Caco-2 (cell line): ENCODE measurements around the gene COQ9. TPM values are rescaled to one million over a fixed set of nuclear protein-coding genes. Genes with fewer than 3 reads are reported as not detected.

Source experiments
- BruUV-seq: library from RNA; stranded (reverse); fragments of 400-500 nt; replicated peaks from 2 replicates; lab custom pipeline; 2021; lab: Mats Ljungman, UMichigan
- CTCF ChIA-PET: fragments of 300-600 bp; sonication (Branson Sonifier 250); formaldehyde crosslinking; loops from one replicate; lab custom pipeline; 2022; ENCODE audit warnings: antibody characterized with exemption; lab: Charles Lee
- POLR2A ChIA-PET: fragments of 300-600 bp; sonication (Branson Sonifier 250); formaldehyde crosslinking; loops from one replicate; lab custom pipeline; 2022; ENCODE audit warnings: antibody characterized with exemption; lab: Charles Lee
- DNase-seq, 2 experiments: peaks; one replicate each; pipeline versions ENCODE4 v3.0.0 to v3.0.0-alpha.2; 2020 to 2022
- H3K27me3 ChIP-seq: replicated peaks from 2 replicates; pipeline ENCODE4 v1.6.0; 2011; ENCODE audit warnings: low read length; ENCODE audit not compliant: control insufficient read depth, insufficient read depth
- H3K36me3 ChIP-seq: 2 replicates; pipeline ENCODE4 v1.5.1; 2011; ENCODE audit warnings: low read length; ENCODE audit not compliant: control insufficient read depth, insufficient read depth
- H3K4me1 ChIP-seq: fragments of 250-450 bp; sonication (Bioruptor Pico); 2 replicates; pipeline ENCODE4 v1.5.1; 2020; ENCODE audit warnings: mild to moderate bottlenecking
- H3K4me3 ChIP-seq: 2 replicates; pipeline ENCODE4 v1.5.1; 2011; ENCODE audit warnings: low read depth, mild to moderate bottlenecking, control low read depth, low read length
- H3K9me3 ChIP-seq: fragments of 250-450 bp; sonication (Bioruptor Pico); 2 replicates; pipeline ENCODE4 v1.5.1; 2020; ENCODE audit warnings: mild to moderate bottlenecking, moderate library complexity
- H3K27ac Mint-ChIP-seq: one replicate; pipeline ENCODE4 v1.8.0; 2022; ENCODE audit warnings: mixed read lengths; ENCODE audit not compliant: unreplicated experiment
- H3K27me3 Mint-ChIP-seq: one replicate; pipeline ENCODE4 v1.8.0; 2022; ENCODE audit warnings: mixed read lengths; ENCODE audit not compliant: insufficient read depth, unreplicated experiment
- H3K36me3 Mint-ChIP-seq: one replicate; pipeline ENCODE4 v1.8.0; 2022; ENCODE audit warnings: mild to moderate bottlenecking, mixed read lengths; ENCODE audit not compliant: insufficient read depth, unreplicated experiment
- H3K4me1 Mint-ChIP-seq: one replicate; pipeline ENCODE4 v1.8.0; 2022; ENCODE audit warnings: low read depth, mixed read lengths; ENCODE audit not compliant: unreplicated experiment
- H3K4me3 Mint-ChIP-seq: one replicate; pipeline ENCODE4 v1.8.0; 2022; ENCODE audit warnings: mild to moderate bottlenecking, moderate library complexity, mixed read lengths; ENCODE audit not compliant: unreplicated experiment
- H3K9me3 Mint-ChIP-seq: one replicate; pipeline ENCODE4 v1.8.0; 2022; ENCODE audit warnings: mixed read lengths; ENCODE audit not compliant: unreplicated experiment
- intact Hi-C: fragments of 100-400 bp; cut with micrococcal nuclease; formaldehyde crosslinking; loops from one replicate; pipeline ENCODE4 v1.10.0; 2022; ENCODE audit not compliant: unreplicated experiment
- total RNA-seq: library from RNA; stranded (reverse); gene quantifications from 2 replicates; pipeline ENCODE4 v1.2.3, GENCODE V29; 2022
- TF ChIP-seq, protein P1 (sequence below), 2 experiments: fragments of 200-600 bp in 1 of 2; IDR thresholded peaks; 1 replicate in 1 of 2; 2 replicates in 1 of 2; pipeline versions ENCODE4 v1.5.1 to v1.8.0; 2011 to 2022; ENCODE audit warnings: antibody characterized with exemption in 1 of 2, control low read depth in 1 of 2, inconsistent platforms in 1 of 2, low read depth in 1 of 2, low read length in 1 of 2, mild to moderate bottlenecking in 1 of 2, moderate library complexity in 1 of 2; ENCODE audit not compliant: insufficient read depth in 1 of 2, severe bottlenecking in 1 of 2, unreplicated experiment in 1 of 2

Gene COQ9
- total RNA-seq, 1 experiment from 2014 or later: 50.9 TPM

DNA sequence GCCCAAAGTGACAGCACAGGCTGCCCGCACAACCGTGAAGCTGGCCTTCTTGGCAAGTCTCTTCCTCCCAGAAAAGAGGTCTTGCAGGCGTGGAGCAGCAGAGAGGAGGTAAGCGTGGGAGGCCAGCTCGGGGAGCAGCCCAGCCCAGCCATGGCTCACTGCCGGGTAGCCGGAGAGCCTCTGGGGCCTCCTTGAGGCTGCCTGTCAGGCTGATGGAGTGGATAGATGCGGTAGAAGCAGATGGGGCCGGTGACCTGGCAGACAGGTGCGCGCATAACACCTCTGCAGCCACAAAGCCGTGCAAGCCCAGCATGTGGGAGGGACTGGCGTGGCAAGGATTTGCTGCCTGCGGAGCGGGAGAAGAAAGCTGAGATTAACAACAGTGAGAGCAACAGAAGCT, 56.1 kb downstream of the COQ9 start:
- H3K36me3 ChIP-seq: no peaks in the 10 kb centered on the region
- H3K4me3 ChIP-seq: no peak overlapping the region
- POLR2A ChIA-PET: no interaction called here
- CTCF ChIA-PET: no interaction called here
- no TSS peak for BruUV-seq
- Mint-ChIP-seq H3K4me1 (peaks cover 7% of the 10 kb centered on the region), H3K27ac (no peak overlapping the region), H3K36me3 (no peaks in the 10 kb centered on the region), H3K27me3 (no peaks in the 10 kb centered on the region), H3K9me3 (no peaks in the 10 kb centered on the region), H3K4me3 (no peak overlapping the region)
- DNase-seq: no peak
- TF ChIP-seq, protein P1, sequence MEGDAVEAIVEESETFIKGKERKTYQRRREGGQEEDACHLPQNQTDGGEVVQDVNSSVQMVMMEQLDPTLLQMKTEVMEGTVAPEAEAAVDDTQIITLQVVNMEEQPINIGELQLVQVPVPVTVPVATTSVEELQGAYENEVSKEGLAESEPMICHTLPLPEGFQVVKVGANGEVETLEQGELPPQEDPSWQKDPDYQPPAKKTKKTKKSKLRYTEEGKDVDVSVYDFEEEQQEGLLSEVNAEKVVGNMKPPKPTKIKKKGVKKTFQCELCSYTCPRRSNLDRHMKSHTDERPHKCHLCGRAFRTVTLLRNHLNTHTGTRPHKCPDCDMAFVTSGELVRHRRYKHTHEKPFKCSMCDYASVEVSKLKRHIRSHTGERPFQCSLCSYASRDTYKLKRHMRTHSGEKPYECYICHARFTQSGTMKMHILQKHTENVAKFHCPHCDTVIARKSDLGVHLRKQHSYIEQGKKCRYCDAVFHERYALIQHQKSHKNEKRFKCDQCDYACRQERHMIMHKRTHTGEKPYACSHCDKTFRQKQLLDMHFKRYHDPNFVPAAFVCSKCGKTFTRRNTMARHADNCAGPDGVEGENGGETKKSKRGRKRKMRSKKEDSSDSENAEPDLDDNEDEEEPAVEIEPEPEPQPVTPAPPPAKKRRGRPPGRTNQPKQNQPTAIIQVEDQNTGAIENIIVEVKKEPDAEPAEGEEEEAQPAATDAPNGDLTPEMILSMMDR (IDR thresholded peaks at IDR 0.05; ENCODE audit: insufficient read depth in 1 of 2, low read depth in 1 of 2, low read length in 1 of 2, severe bottlenecking in 1 of 2, unreplicated experiment in 1 of 2): no peak
- no peaks in the 10 kb centered on the region for H3K27me3 ChIP-seq
- intact Hi-C loops: no loop called here
- H3K9me3 ChIP-seq: no peaks in the 10 kb centered on the region
- no peaks in the 10 kb centered on the region; the same call in 1 of the 2 replicates for H3K4me1 ChIP-seq

GRCh38 chr16:57504001-57504400, 56.7 kb downstream of the COQ9 start:
- H3K27me3 Mint-ChIP-seq: no peaks in the 10 kb centered on the region

GRCh38 chr16:57504491-57504890, 57.2 kb downstream of the COQ9 start:
- Mint-ChIP-seq H3K4me3 (no peak overlapping the region), H3K36me3 (no peaks in the 10 kb centered on the region), H3K27me3 (no peaks in the 10 kb centered on the region), H3K4me1 (peaks cover 7% of the 10 kb centered on the region), H3K9me3 (no peaks in the 10 kb centered on the region), H3K27ac (no peak overlapping the region)
- TF ChIP-seq, protein P1 (IDR thresholded peaks at IDR 0.05; ENCODE audit: insufficient read depth in 1 of 2, low read depth in 1 of 2, low read length in 1 of 2, severe bottlenecking in 1 of 2, unreplicated experiment in 1 of 2): no peak
- Histone ChIP-seq H3K4me1 (no peaks in the 10 kb centered on the region; the same call in 1 of the 2 replicates), H3K27me3 (no peaks in the 10 kb centered on the region), H3K36me3 (no peaks in the 10 kb centered on the region), H3K4me3 (no peak overlapping the region), H3K9me3 (no peaks in the 10 kb centered on the region)
- no peak for DNase-seq
- intact Hi-C loops: no loop called here
- POLR2A ChIA-PET: no interaction called here
- BruUV-seq: no TSS peak
- CTCF ChIA-PET: interaction anchor here (0.7 kb wide), 1 partner anchor 10 kb away, joined by 7 read pairs; no protein-coding TSS in a partner anchor

More at GRCh38 chr16:57504001-57504400, 56.7 kb downstream of the COQ9 start:
- Mint-ChIP-seq H3K4me3 (no peak overlapping the region), H3K9me3 (no peaks in the 10 kb centered on the region), H3K27ac (no peak overlapping the region), H3K4me1 (peaks cover 7% of the 10 kb centered on the region), H3K36me3 (no peaks in the 10 kb centered on the region)
- H3K4me3 ChIP-seq: no peak overlapping the region
- H3K9me3 ChIP-seq: no peaks in the 10 kb centered on the region
- H3K4me1 ChIP-seq: no peaks in the 10 kb centered on the region; the same call in 1 of the 2 replicates
- no TSS peak for BruUV-seq
- CTCF ChIA-PET: no interaction called here
- no peaks in the 10 kb centered on the region for H3K36me3 ChIP-seq
- no peak for DNase-seq
- TF ChIP-seq, protein P1 (IDR thresholded peaks at IDR 0.05; ENCODE audit: insufficient read depth in 1 of 2, low read depth in 1 of 2, low read length in 1 of 2, severe bottlenecking in 1 of 2, unreplicated experiment in 1 of 2): no peak
- intact Hi-C loops: no loop called here
- POLR2A ChIA-PET: no interaction called here
- no peaks in the 10 kb centered on the region for H3K27me3 ChIP-seq
